ENCODE data around the gene AHDC1. TPM values are rescaled to one million over a fixed set of nuclear protein-coding genes. Genes with fewer than 3 reads are reported as not detected.
A peak's percentile ranks its signal among the peaks of the same experiment; 100 is the strongest.

The AHDC1 gene
- total and polyA plus RNA-seq, 9 of the 15 experiments (the other 6 are each of a cell fraction or from before 2014, with no cell fraction given), result 0.21 to 36.4 (median 4.7) TPM

- TF ChIP-seq, protein P1, sequence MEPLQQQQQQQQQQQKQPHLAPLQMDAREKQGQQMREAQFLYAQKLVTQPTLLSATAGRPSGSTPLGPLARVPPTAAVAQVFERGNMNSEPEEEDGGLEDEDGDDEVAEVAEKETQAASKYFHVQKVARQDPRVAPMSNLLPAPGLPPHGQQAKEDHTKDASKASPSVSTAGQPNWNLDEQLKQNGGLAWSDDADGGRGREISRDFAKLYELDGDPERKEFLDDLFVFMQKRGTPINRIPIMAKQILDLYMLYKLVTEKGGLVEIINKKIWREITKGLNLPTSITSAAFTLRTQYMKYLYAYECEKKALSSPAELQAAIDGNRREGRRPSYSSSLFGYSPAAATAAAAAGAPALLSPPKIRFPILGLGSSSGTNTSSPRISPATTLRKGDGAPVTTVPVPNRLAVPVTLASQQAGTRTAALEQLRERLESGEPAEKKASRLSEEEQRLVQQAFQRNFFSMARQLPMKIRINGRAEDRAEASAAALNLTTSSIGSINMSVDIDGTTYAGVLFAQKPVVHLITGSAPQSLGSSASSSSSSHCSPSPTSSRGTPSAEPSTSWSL (CRISPR knock-in tag; IDR thresholded peaks at IDR 0.05; ENCODE audit: borderline replicate concordance), result peak; percentile 45; the same call in 1 of the 2 replicates
- peak; percentile 31; the same call in 1 of the 2 replicates for TF ChIP-seq ZKSCAN3 (CRISPR knock-in tag; IDR thresholded peaks at IDR 0.05)
- TF ChIP-seq NR0B1 (IDR thresholded peaks at IDR 0.05; ENCODE audit: partially characterized antibody), result no peak
- no peak for TF ChIP-seq SP2 (IDR thresholded peaks at IDR 0.05; ENCODE audit: extremely low read depth, low read depth, low read length, poor library complexity, severe bottlenecking)
- no peak for TF ChIP-seq CBX5 (IDR thresholded peaks at IDR 0.05; ENCODE audit: borderline replicate concordance, low read depth)
- TF ChIP-seq ZSCAN32 (CRISPR knock-in tag; IDR thresholded peaks at IDR 0.05), result no peak
- TF ChIP-seq NFE2 (IDR thresholded peaks at IDR 0.05; ENCODE audit: low read depth), result peak; percentile 86
- TF ChIP-seq SMC3 (conservative IDR thresholded peaks at IDR 0.05; ENCODE audit: insufficient read depth, low read depth, low read length), result no peak
- TF ChIP-seq MEF2D (tag; conservative IDR thresholded peaks at IDR 0.05; ENCODE audit: low read depth), result peak; percentile 98
- no peak for TF ChIP-seq CREBBP (IDR thresholded peaks at IDR 0.05; ENCODE audit: low read depth, low read length)
- TF ChIP-seq, protein P2, sequence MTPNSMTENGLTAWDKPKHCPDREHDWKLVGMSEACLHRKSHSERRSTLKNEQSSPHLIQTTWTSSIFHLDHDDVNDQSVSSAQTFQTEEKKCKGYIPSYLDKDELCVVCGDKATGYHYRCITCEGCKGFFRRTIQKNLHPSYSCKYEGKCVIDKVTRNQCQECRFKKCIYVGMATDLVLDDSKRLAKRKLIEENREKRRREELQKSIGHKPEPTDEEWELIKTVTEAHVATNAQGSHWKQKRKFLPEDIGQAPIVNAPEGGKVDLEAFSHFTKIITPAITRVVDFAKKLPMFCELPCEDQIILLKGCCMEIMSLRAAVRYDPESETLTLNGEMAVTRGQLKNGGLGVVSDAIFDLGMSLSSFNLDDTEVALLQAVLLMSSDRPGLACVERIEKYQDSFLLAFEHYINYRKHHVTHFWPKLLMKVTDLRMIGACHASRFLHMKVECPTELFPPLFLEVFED (CRISPR knock-in tag; conservative IDR thresholded peaks at IDR 0.05), result peak; percentile 98
- peak; percentile 88 for TF ChIP-seq CREB1 (IDR thresholded peaks at IDR 0.05)
- TF ChIP-seq CREB1 (CRISPR knock-in tag; IDR thresholded peaks at IDR 0.05), result peak; percentile 84
- 0 out of 2 replicates have a peak, but pooled peaks have one; percentile 41 for TF ChIP-seq E2F5 (CRISPR knock-in tag; IDR thresholded peaks at IDR 0.05)
- no peak for TF ChIP-seq SMAD2 (IDR thresholded peaks at IDR 0.05; ENCODE audit: low read depth, low read length)
- TF ChIP-seq MCM7 (IDR thresholded peaks at IDR 0.05), result no peak
- peak; percentile 99 for TF ChIP-seq ELF4 (CRISPR knock-in tag; IDR thresholded peaks at IDR 0.05)
- peak; percentile 98 for TF ChIP-seq HBP1 (CRISPR knock-in tag; IDR thresholded peaks at IDR 0.05)
- TF ChIP-seq PYGO2 (tag; IDR thresholded peaks at IDR 0.05), result peak; percentile 96
- peak; percentile 99 for TF ChIP-seq ZNF589 (CRISPR knock-in tag; IDR thresholded peaks at IDR 0.05; ENCODE audit: low read depth)
- TF ChIP-seq KDM2B (CRISPR knock-in tag; IDR thresholded peaks at IDR 0.05), result no peak
Measured at GRCh38 chr1:27542463-27543273, 61.3 kb downstream of the AHDC1 start (continued).

Measured in K562 (cell line).